HL-60 (cell line): ENCODE measurements around the gene CMC1.
A peak's percentile ranks its signal among the peaks of the same experiment; 100 is the strongest.

Experiments used
- DNase-seq, 2 experiments: peaks; one replicate each; pipeline ENCODE4 v3.0.0-alpha.2; 2010 to 2020; ENCODE audit warnings: low read depth in 1 of 2, low spot score in 1 of 2
- H3K27ac ChIP-seq: fragments of 250-450 bp; sonication (Bioruptor Pico); replicated peaks from 2 replicates; pipeline ENCODE4 v1.5.1; 2020; ENCODE audit warnings: mild to moderate bottlenecking, moderate library complexity
- H3K27me3 ChIP-seq: fragments of 250-450 bp; sonication (Bioruptor Pico); 2 replicates; pipeline ENCODE4 v1.5.1; 2021; ENCODE audit warnings: mild to moderate bottlenecking, moderate library complexity; ENCODE audit not compliant: insufficient read depth, poor library complexity, severe bottlenecking
- H3K4me3 ChIP-seq: replicated peaks from 2 replicates; pipeline ENCODE4 v1.5.1; 2011; ENCODE audit warnings: mild to moderate bottlenecking, control low read depth, low read length; ENCODE audit not compliant: insufficient read depth
- GABPA ChIP-seq: IDR thresholded peaks from 2 replicates; pipeline ENCODE4 v1.6.1; 2012; ENCODE audit warnings: low read depth
- POLR2AphosphoS5 ChIP-seq: IDR thresholded peaks from 2 replicates; pipeline ENCODE4 v1.6.1; 2012; ENCODE audit warnings: low read depth
- SPI1 ChIP-seq: IDR thresholded peaks from 2 replicates; pipeline ENCODE4 v1.6.1; 2012; ENCODE audit warnings: low read depth, mild to moderate bottlenecking, borderline replicate concordance
- TF ChIP-seq, protein P1 (sequence below): IDR thresholded peaks from 2 replicates; pipeline ENCODE4 v1.6.1; 2012; ENCODE audit warnings: low read depth; ENCODE audit not compliant: insufficient replicate concordance
- TF ChIP-seq, protein P2 (sequence below): IDR thresholded peaks from one replicate; pipeline ENCODE4 v1.5.1; 2011; ENCODE audit warnings: low read length, control low read depth, inconsistent platforms; ENCODE audit not compliant: insufficient read depth

The CMC1 gene

DNA sequence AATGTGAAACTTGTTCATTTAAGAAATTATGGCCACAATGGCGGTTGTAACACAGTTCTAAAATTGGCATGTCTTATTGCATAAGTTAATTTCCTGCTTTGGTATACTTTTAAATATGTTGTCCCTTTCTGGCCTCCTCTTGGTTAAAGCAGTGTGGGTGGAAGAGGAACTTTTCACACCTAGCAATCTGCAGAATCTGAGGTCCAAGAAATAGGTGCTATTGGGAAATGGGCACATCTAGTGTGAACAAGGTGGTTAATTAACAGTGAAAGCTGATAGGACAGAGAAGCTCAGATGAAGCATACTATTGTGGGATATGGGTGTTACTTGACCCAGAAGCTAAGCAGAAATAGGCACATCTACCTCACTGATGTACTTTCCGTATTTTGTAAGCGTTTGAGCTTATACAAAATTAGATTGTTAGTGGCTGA lies 10.6 kb downstream of the CMC1 start:
- peak; percentile 43 to 48 for DNase-seq
- Histone ChIP-seq H3K4me3 (no peak overlapping the region), H3K27me3 (no peaks in the 10 kb centered on the region), H3K27ac (peak overlapping the region; percentile 59)
- TF ChIP-seq POLR2AphosphoS5, result no peak
- TF ChIP-seq, protein P1, sequence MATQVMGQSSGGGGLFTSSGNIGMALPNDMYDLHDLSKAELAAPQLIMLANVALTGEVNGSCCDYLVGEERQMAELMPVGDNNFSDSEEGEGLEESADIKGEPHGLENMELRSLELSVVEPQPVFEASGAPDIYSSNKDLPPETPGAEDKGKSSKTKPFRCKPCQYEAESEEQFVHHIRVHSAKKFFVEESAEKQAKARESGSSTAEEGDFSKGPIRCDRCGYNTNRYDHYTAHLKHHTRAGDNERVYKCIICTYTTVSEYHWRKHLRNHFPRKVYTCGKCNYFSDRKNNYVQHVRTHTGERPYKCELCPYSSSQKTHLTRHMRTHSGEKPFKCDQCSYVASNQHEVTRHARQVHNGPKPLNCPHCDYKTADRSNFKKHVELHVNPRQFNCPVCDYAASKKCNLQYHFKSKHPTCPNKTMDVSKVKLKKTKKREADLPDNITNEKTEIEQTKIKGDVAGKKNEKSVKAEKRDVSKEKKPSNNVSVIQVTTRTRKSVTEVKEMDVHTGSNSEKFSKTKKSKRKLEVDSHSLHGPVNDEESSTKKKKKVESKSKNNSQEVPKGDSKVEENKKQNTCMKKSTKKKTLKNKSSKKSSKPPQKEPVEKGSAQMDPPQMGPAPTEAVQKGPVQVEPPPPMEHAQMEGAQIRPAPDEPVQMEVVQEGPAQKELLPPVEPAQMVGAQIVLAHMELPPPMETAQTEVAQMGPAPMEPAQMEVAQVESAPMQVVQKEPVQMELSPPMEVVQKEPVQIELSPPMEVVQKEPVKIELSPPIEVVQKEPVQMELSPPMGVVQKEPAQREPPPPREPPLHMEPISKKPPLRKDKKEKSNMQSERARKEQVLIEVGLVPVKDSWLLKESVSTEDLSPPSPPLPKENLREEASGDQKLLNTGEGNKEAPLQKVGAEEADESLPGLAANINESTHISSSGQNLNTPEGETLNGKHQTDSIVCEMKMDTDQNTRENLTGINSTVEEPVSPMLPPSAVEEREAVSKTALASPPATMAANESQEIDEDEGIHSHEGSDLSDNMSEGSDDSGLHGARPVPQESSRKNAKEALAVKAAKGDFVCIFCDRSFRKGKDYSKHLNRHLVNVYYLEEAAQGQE, result no peak
- no peak for TF ChIP-seq GABPA
- no peak; the same call in 1 of the 2 replicates for TF ChIP-seq SPI1
- TF ChIP-seq, protein P2, sequence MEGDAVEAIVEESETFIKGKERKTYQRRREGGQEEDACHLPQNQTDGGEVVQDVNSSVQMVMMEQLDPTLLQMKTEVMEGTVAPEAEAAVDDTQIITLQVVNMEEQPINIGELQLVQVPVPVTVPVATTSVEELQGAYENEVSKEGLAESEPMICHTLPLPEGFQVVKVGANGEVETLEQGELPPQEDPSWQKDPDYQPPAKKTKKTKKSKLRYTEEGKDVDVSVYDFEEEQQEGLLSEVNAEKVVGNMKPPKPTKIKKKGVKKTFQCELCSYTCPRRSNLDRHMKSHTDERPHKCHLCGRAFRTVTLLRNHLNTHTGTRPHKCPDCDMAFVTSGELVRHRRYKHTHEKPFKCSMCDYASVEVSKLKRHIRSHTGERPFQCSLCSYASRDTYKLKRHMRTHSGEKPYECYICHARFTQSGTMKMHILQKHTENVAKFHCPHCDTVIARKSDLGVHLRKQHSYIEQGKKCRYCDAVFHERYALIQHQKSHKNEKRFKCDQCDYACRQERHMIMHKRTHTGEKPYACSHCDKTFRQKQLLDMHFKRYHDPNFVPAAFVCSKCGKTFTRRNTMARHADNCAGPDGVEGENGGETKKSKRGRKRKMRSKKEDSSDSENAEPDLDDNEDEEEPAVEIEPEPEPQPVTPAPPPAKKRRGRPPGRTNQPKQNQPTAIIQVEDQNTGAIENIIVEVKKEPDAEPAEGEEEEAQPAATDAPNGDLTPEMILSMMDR, result no peak

DNA sequence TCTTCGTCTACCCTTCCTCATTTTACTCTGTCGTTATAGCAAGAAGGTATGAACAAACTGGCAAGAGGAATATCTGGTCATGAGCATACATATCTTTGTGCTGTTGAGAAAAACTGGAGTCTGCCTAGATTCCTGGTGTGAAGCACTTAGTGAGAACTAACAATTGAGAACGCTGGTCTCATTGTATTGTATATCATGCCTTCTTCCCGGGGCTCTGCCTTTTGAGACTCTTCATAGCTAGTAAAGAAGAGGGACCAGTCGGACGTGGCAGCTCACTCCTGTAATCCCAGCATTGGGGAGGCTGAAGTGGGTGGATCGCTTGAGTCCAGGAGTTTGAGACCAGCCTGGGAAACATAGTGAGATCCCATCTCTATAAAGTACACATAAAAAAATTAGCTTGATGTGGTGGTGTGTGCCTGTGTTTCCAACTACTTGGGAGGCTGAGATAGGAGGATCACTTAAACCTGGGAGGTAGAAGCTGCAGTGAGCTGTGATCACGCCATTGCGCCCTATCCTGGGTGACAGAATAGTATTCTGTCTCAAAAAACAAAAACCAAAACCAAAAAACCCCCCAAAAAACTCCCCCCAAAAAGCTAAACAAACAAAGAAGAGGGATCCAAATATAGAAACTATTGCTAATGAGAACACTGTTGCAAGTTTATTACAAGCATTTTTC lies 11.8 kb downstream of the CMC1 start:
- Histone ChIP-seq H3K27me3 (no peaks in the 10 kb centered on the region), H3K27ac (no peak overlapping the region), H3K4me3 (no peak overlapping the region)
- TF ChIP-seq, protein P2, result no peak
- TF ChIP-seq POLR2AphosphoS5, result no peak
- no peak for TF ChIP-seq SPI1
- no peak for TF ChIP-seq GABPA
- TF ChIP-seq, protein P1, result no peak
- no peak for DNase-seq

DNA sequence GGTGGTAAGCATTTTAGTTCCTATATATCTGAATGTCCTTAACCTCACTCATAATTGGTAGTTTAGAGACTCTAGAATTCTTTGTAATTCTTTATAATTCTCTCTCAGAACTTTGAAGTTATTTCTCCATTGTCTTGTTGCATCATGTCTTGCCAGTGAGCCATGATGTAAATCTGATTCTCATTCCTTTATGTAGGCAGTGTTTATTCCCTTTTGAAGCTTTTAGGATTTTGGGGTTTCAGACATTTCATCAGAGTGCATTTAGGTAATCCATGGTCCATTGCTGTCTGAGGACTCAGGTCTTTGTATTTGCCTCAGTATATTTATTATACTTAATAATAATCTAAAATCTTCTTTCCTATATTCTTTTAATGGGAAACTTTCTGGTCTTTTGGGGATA lies 20.6 kb downstream of the CMC1 start:
- no peak overlapping the region for H3K4me3 ChIP-seq
- TF ChIP-seq SPI1, result no peak
- TF ChIP-seq, protein P1, result no peak
- TF ChIP-seq GABPA, result no peak
- no peak for TF ChIP-seq POLR2AphosphoS5
- TF ChIP-seq, protein P2, result no peak
- H3K27ac ChIP-seq, result no peak overlapping the region
- no peaks in the 10 kb centered on the region for H3K27me3 ChIP-seq
- no peak for DNase-seq
